SH-SY5Y (cell line): ENCODE data around the gene SMARCD3.

Experiments
- GATA2 ChIP-seq: IDR thresholded peaks from 2 replicates; pipeline ENCODE4 v1.6.1; 2011; ENCODE audit warnings: mild to moderate bottlenecking, low read depth, low read length
- GATA3 ChIP-seq: IDR thresholded peaks from 2 replicates; pipeline ENCODE4 v1.6.1; 2011; ENCODE audit warnings: low read depth, mild to moderate bottlenecking, low read length, moderate library complexity

Gene SMARCD3

GRCh38 chr7:151260471-151260870 lies 12.0 kb upstream of the SMARCD3 start:
- TF ChIP-seq GATA3 = no peak
- TF ChIP-seq GATA2 = no peak

GRCh38 chr7:151257990-151258389 lies 9.5 kb upstream of the SMARCD3 start:
- TF ChIP-seq GATA2 = no peak

GRCh38 chr7:151256410-151257045 lies 8.0 kb upstream of the SMARCD3 start:
- TF ChIP-seq GATA3 (no peak), GATA2 (no peak)

GRCh38 chr7:151255390-151255789 lies 6.9 kb upstream of the SMARCD3 start:
- TF ChIP-seq GATA3 (no peak), GATA2 (no peak)

GRCh38 chr7:151254851-151255250 lies 6.4 kb upstream of the SMARCD3 start:
- TF ChIP-seq GATA3 (no peak), GATA2 (no peak)

- no peak for TF ChIP-seq GATA2
- no peak for TF ChIP-seq GATA3
These were observed 5.8 kb upstream of the SMARCD3 start for GRCh38 chr7:151254316-151254715.

- TF ChIP-seq GATA2 (no peak), GATA3 (no peak)
These were observed 4.6 kb upstream of the SMARCD3 start for GRCh38 chr7:151252961-151253711.

- no peak for TF ChIP-seq GATA2
- TF ChIP-seq GATA3 = no peak
These were observed 4.0 kb upstream of the SMARCD3 start for GRCh38 chr7:151252561-151252835.

- TF ChIP-seq GATA2 = no peak
- no peak for TF ChIP-seq GATA3
These were observed 3.4 kb upstream of the SMARCD3 start for GRCh38 chr7:151251689-151252560.

GRCh38 chr7:151251328-151251688 lies 2.8 kb upstream of the SMARCD3 start:
- TF ChIP-seq GATA2 = no peak
- TF ChIP-seq GATA3 = no peak

GRCh38 chr7:151250181-151251132 lies 2.0 kb upstream of the SMARCD3 start:
- TF ChIP-seq GATA2 (no peak), GATA3 (no peak)

GRCh38 chr7:151249732-151250072 lies 1.2 kb upstream of the SMARCD3 start:
- TF ChIP-seq GATA2 = no peak
- no peak for TF ChIP-seq GATA3

GRCh38 chr7:151249034-151249731 lies 689 bp upstream of the SMARCD3 start:
- TF ChIP-seq GATA2 = no peak
- TF ChIP-seq GATA3 = no peak

- TF ChIP-seq GATA3 (no peak), GATA2 (no peak)
These were observed 716 bp downstream of the SMARCD3 start for GRCh38 chr7:151247611-151248345.
